ENCODE measurements around the gene SAV1. TPM values are rescaled to one million over a fixed set of nuclear protein-coding genes. Genes with fewer than 3 reads are reported as not detected.
"Not testable (repeated sequence)": the region's sequence is repeated elsewhere in the genome, so short reads cannot be mapped to it uniquely, and the experiment has no call there.

The SAV1 gene
- total RNA-seq, 1 donor from 2014 or later, result 61.6 TPM

DNA sequence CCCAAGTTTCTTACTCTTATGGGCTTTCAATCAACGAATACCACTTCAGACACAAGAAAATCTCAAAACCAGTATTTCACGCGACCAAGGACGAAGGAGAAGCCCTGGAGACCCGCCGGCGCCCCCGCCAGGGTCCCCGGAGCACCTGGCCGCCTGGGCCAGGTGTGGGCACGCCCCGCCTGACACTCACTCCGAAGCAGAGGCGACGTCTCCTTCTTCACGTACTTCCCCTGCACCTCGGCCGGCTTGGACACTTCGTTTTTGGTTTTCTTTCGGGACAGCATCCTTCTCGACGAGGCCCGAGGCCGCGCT is 466 bp downstream of the SAV1 start:
- intact Hi-C loops (cut with DNase I), result no loop called here
- no peak for DNase-seq (ENCODE audit: low spot score)
- ATAC-seq, result peak; percentile 33

DNA sequence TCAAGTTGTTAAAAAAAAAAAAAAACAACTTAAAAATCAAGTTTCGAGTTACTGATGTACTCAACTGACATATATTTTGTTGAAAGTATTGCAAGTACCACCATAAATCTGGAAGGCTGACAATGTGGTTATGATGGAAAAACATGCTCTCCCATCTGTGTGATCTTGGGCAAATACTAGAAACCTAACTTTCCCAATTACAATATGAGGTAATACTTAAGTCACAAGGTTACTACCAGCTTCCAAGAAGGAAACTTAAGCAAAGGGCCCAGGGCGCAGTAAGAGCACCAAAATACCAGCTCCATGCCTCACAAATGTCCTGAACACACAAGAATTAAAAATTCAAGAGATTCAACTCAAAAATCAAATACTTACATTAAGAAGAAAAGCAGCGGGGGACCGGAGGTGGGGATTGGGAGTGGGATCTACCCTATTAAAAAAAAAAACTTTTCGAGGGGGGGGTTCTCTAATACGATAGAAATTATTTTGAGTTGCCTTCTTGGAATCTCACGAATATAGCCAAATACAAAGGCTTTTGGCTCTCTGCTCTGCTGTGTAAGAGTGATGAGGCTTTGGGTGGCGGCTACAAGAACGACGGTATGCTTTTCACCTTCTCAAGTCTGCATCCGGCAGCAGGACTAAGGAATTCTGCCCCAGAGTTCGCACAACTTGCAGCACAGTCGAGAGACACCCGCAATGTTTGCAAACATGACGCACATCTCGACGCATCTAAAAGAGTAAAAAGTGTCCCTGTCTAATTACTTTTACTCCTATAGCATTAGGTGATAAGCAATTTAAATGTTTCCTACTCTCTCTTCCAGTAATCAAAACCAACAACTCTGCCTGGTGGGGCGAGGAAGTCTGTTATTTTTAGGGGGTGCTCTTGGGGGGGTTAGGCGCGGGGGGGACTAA is 1.1 kb downstream of the SAV1 start:
- intact Hi-C loops (cut with DNase I), result no loop called here
- DNase-seq (ENCODE audit: low spot score) (no peak), ATAC-seq (peak; percentile 75)

- ATAC-seq; DNase-seq (ENCODE audit: low spot score); intact Hi-C loops (cut with DNase I): not testable (repeated sequence)
Observed at GRCh38 chr14:50665300-50665699, 2.8 kb downstream of the SAV1 start.

DNA sequence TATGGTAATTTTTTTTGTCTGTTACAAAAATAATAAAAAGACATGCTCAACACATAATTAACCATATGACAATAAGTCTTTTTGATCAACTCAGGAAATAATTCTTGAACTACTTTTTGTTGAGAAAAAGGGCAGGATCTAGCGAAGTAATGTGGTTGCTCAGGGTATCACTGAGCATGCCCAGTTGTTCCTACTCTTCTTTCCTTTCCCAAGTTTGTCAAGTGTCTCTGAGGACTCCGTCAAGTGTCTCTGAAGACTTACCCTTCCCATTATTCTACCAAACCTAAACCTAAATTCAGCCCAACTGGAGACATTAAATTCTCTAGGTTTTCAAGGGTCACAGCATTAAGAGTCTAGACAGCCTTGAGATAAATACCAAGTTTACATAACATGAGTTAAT is 3.5 kb downstream of the SAV1 start:
- intact Hi-C loops (cut with DNase I); DNase-seq (ENCODE audit: low spot score); ATAC-seq: not testable (repeated sequence)

GRCh38 chr14:50659327-50659974 is 8.7 kb downstream of the SAV1 start:
- DNase-seq (ENCODE audit: low spot score) (no peak), ATAC-seq (no peak)
- intact Hi-C loops (cut with DNase I), result no loop called here

DNA sequence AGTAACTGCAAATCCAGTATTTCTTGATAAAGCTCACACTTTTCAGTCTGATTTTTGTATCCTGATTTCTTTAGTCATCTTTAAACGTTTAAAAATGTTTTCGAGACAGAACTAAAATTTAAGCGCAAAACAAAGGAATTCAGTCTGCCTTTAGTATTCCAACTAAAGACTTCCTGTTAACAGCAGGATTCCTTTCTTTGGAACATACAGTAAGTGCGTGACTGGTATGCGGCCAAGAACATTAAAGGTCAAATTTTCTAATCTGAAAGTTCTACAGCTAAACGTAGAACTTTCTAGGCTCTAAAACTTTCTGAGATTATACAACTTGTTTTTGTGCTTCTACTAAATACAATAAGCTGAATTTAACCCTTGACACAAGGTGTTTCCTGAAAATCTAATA is 9.9 kb downstream of the SAV1 start:
- peak; percentile 70 for ATAC-seq
- DNase-seq (ENCODE audit: low spot score), result no peak
- intact Hi-C loops (cut with DNase I), result no loop called here

GRCh38 chr14:50657753-50658152 is 10.4 kb downstream of the SAV1 start:
- DNase-seq (ENCODE audit: low spot score) (no peak), ATAC-seq (no peak)
- intact Hi-C loops (cut with DNase I), result no loop called here

DNA sequence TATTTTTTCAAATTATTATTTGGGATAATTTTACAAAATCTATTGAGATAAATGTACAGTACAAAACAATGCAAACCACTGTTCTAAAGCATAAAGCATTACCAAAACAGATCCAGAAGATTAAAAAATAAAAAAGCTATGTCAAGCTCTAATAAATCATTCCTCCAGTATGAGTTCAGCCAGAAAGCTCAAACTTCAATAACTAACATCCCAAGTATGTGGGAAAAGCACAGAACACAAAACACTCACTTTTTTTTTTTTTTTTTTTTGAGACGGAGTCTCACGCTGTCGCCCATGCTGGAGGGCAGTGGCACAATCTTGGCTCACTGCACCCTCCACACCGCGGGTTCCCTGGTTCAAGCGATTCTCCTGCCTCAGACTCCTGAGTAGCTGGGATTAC is 11.3 kb downstream of the SAV1 start:
- ATAC-seq, result no peak
- intact Hi-C loops (cut with DNase I), result no loop called here
- DNase-seq (ENCODE audit: low spot score), result no peak

- no peak for ATAC-seq
- intact Hi-C loops (cut with DNase I), result no loop called here
- no peak for DNase-seq (ENCODE audit: low spot score)
Observed at GRCh38 chr14:50649691-50650090, 18.4 kb downstream of the SAV1 start.

DNA sequence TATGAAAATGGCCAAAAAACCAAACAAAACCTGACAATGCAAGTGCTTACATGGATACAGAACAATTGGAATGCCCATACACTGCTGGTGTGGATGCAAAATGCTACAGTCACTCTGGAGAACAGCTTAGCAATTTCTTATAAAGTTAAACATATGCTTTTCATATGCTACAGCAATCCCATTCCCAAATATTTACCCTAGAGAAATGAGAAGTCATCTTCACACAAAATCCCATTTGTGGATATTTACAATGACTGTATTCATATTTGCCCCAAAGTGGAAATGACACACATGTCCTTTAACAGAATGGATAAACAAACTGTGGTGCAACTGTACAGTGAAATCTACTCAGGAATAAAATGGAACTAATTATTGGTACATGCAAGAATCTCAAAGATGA is 20.4 kb downstream of the SAV1 start:
- intact Hi-C loops (cut with DNase I), result no loop called here
- DNase-seq (ENCODE audit: low spot score) (no peak), ATAC-seq (peak; percentile 24)

- ATAC-seq, result no peak
- DNase-seq (ENCODE audit: low spot score), result no peak
- intact Hi-C loops (cut with DNase I), result no loop called here
Observed at GRCh38 chr14:50647282-50647681, 20.8 kb downstream of the SAV1 start.

- ATAC-seq, result no peak
- intact Hi-C loops (cut with DNase I), result no loop called here
- DNase-seq (ENCODE audit: low spot score), result no peak
Observed at GRCh38 chr14:50635141-50635540, 33.0 kb downstream of the SAV1 start.

DNA sequence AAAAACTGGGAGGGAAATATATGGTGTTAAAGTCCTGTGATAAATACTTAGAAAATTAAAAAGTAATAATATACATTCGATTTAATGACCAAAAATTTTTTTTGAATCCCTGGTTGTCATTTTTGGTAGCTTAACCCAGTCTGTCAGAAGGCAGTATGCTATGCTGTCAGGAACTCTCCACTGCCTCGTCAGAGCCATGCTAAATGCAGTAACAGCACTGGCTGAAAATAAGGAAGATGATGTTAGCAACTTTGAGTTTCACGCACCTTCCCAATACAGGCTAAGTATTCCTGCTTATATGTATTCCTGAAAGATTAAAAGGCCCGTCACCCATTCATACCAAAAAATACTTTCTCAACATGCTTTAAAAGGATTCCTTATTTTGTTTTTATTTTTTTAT is 34.2 kb downstream of the SAV1 start:
- intact Hi-C loops (cut with DNase I), result no loop called here
- ATAC-seq, result no peak
- DNase-seq (ENCODE audit: low spot score), result no peak

DNA sequence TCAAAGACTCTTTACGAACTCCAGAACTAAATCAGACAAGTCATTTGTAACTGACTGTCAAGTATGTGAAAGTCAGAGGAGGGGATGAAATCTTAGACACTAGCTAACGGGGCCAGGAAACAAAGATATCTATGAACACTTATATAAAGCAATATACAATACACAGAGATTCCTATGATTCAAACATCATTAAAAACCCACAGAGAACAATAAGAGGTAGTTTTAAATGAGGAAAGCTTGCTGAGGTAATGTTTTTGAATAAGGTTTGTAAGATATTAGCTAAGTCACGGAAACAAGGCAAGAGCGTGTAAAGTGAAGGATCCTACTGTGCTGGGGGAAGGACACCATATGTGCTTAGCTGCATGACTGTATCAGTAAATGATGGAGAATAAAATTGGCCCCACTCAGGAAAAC is 36.7 kb downstream of the SAV1 start:
- no peak for ATAC-seq
- DNase-seq (ENCODE audit: low spot score), result no peak
- intact Hi-C loops (cut with DNase I), result no loop called here

GRCh38 chr14:50624947-50625346 is 43.2 kb downstream of the SAV1 start:
- ATAC-seq; DNase-seq (ENCODE audit: low spot score); intact Hi-C loops (cut with DNase I): not testable (repeated sequence)

DNA sequence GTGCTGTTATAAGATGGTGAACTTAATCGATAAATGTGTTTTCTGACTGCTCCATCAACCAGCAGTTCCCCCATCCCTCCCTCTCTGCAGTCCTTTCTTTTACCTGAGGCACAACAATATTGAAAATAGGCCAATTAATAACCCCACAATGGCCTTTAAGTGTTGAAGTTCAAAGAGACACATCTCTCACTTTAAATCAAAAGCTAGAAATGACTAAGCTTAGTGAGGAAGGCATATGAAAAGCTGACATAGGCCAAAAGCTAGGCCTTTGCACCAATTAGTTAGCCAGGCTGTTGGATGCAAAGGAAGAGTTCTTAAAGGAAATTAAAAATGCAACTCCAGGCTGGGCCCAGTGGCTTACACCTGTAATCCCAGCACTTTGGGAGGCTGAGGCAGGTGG is 43.7 kb downstream of the SAV1 start:
- intact Hi-C loops (cut with DNase I), result no loop called here
- ATAC-seq, result no peak
- DNase-seq (ENCODE audit: low spot score), result no peak

GRCh38 chr14:50622978-50623377 is 45.1 kb downstream of the SAV1 start:
- DNase-seq (ENCODE audit: low spot score) (no peak), ATAC-seq (no peak)
- intact Hi-C loops (cut with DNase I), result no loop called here

GRCh38 chr14:50620341-50620740 is 47.8 kb downstream of the SAV1 start:
- DNase-seq (ENCODE audit: low spot score) (no peak), ATAC-seq (no peak)
- intact Hi-C loops (cut with DNase I), result no loop called here

GRCh38 chr14:50619569-50620141 is 48.5 kb downstream of the SAV1 start:
- peak; percentile 56 for ATAC-seq

GRCh38 chr14:50616275-50616674 is 51.8 kb downstream of the SAV1 start:
- DNase-seq (ENCODE audit: low spot score), result no peak
- intact Hi-C loops (cut with DNase I), result loop anchor here (10.0 kb wide), 2 partner anchors 71 to 159 kb away; no protein-coding TSS in a partner anchor
- ATAC-seq, result no peak

More at GRCh38 chr14:50619569-50620141, 48.5 kb downstream of the SAV1 start:
- intact Hi-C loops (cut with DNase I), result loop anchor here (10.0 kb wide), 2 partner anchors 75 to 155 kb away; no protein-coding TSS in a partner anchor
- no peak for DNase-seq (ENCODE audit: low spot score)

All from sciatic nerve (tissue), 2 donors.